DOHH2 (cell line): Measurements from ENCODE around the gene DUSP8.

Source experiments
- H3F3A ChIP-seq: fragments of 200-600 bp; sonication (generic), shearing (Covaris generic); 2 replicates; pipeline ENCODE4 v1.6.0; 2016; ENCODE audit warnings: antibody characterized with exemption, mild to moderate bottlenecking; ENCODE audit not compliant: control insufficient read depth, insufficient read depth
- H3K27ac ChIP-seq: fragments of 200-600 bp; sonication (generic); 2 replicates; pipeline ENCODE4 v1.5.1; 2014; ENCODE audit warnings: low read depth, mild to moderate bottlenecking, low read length, moderate library complexity
- H3K27me3 ChIP-seq: fragments of 200-600 bp; sonication (generic); 2 replicates; pipeline ENCODE4 v1.6.1; 2014; ENCODE audit warnings: mild to moderate bottlenecking, low read length, mixed read lengths; ENCODE audit not compliant: control insufficient read depth
- H3K36me3 ChIP-seq: fragments of 200-600 bp; sonication (generic); 2 replicates; pipeline ENCODE4 v1.6.1; 2014; ENCODE audit warnings: mild to moderate bottlenecking, low read length, moderate library complexity, mixed read lengths; ENCODE audit not compliant: control insufficient read depth
- H3K4me1 ChIP-seq: fragments of 200-600 bp; sonication (generic); 2 replicates; pipeline ENCODE4 v1.6.1; 2014; ENCODE audit warnings: mild to moderate bottlenecking, low read length, mixed read lengths; ENCODE audit not compliant: control insufficient read depth
- H3K4me2 ChIP-seq: fragments of 200-600 bp; sonication (generic); 2 replicates; pipeline ENCODE4 v1.6.0; 2014; ENCODE audit warnings: mild to moderate bottlenecking, low read length, moderate library complexity
- H3K4me3 ChIP-seq: fragments of 200-600 bp; sonication (generic); 2 replicates; pipeline ENCODE4 v1.5.1; 2014; ENCODE audit warnings: mild to moderate bottlenecking, low read length, mixed read lengths
- H3K79me2 ChIP-seq: fragments of 200-600 bp; sonication (generic); 2 replicates; pipeline ENCODE4 v1.6.1; 2014; ENCODE audit warnings: mild to moderate bottlenecking, low read length, mixed read lengths; ENCODE audit not compliant: control insufficient read depth
- H3K9me2 ChIP-seq: fragments of 200-600 bp; sonication (generic); replicated peaks from 2 replicates; pipeline ENCODE4 v1.6.1; 2014; ENCODE audit warnings: mild to moderate bottlenecking, low read length, mixed read lengths; ENCODE audit not compliant: control insufficient read depth
- H3K9me3 ChIP-seq: fragments of 200-600 bp; sonication (generic); 2 replicates; pipeline ENCODE4 v1.6.1; 2014; ENCODE audit warnings: antibody characterized with exemption, low read length, mixed read lengths; ENCODE audit not compliant: control insufficient read depth, insufficient read depth
- H4K20me1 ChIP-seq: fragments of 200-600 bp; sonication (generic); 2 replicates; pipeline ENCODE4 v1.6.0; 2014; ENCODE audit warnings: low read depth, mild to moderate bottlenecking, antibody characterized with exemption, low read length, moderate library complexity; ENCODE audit not compliant: control insufficient read depth, insufficient read depth
- CTCF ChIP-seq: fragments of 200-600 bp; sonication (generic); IDR thresholded peaks from one replicate; pipeline ENCODE4 v1.5.1; 2014; ENCODE audit warnings: antibody characterized with exemption, mild to moderate bottlenecking, low read depth, low read length; ENCODE audit not compliant: poor library complexity, severe bottlenecking
- EZH2phosphoT487 ChIP-seq: fragments of 200-600 bp; sonication (generic); IDR thresholded peaks from 2 replicates; pipeline ENCODE4 v1.6.1; 2017; ENCODE audit warnings: borderline replicate concordance, mild to moderate bottlenecking, antibody characterized with exemption, low read length, moderate library complexity, mixed read lengths

Gene DUSP8

GRCh38 chr11:1508986-1509385, 63.1 kb downstream of the DUSP8 start:
- Histone ChIP-seq H3K27ac (no peak overlapping the region), H3K79me2 (peaks cover 56% of the 10 kb centered on the region), H3K4me2 (no peak overlapping the region), H3F3A (peaks cover 6% of the 10 kb centered on the region; the same call in 1 of the 2 replicates), H3K36me3 (no peaks in the 10 kb centered on the region), H3K27me3 (no peaks in the 10 kb centered on the region), H3K9me3 (no peaks in the 10 kb centered on the region; the same call in 1 of the 2 replicates), H3K4me3 (no peak overlapping the region), H3K4me1 (peaks cover 8% of the 10 kb centered on the region; the same call in 1 of the 2 replicates), H3K9me2 (no peaks in the 10 kb centered on the region), H4K20me1 (peaks cover 7% of the 10 kb centered on the region)
- no peak for TF ChIP-seq EZH2phosphoT487
- TF ChIP-seq CTCF: no peak

GRCh38 chr11:1508491-1508891, 63.6 kb downstream of the DUSP8 start:
- no peaks in the 10 kb centered on the region for H3K36me3 ChIP-seq
- no peak overlapping the region for H3K4me2 ChIP-seq
- no peak overlapping the region for H3K27ac ChIP-seq
- H3K4me1 ChIP-seq: peaks cover 7% of the 10 kb centered on the region; the same call in 1 of the 2 replicates
- no peaks in the 10 kb centered on the region for H3K27me3 ChIP-seq
- peaks cover 6% of the 10 kb centered on the region; the same call in 1 of the 2 replicates for H3F3A ChIP-seq
- H3K9me3 ChIP-seq: no peaks in the 10 kb centered on the region; the same call in 1 of the 2 replicates
- H3K9me2 ChIP-seq: no peaks in the 10 kb centered on the region
- TF ChIP-seq CTCF (no peak), EZH2phosphoT487 (no peak)
- peaks cover 55% of the 10 kb centered on the region for H3K79me2 ChIP-seq
- peaks cover 7% of the 10 kb centered on the region for H4K20me1 ChIP-seq
- no peak overlapping the region for H3K4me3 ChIP-seq

GRCh38 chr11:1507381-1508140, 64.5 kb downstream of the DUSP8 start:
- peaks cover 6% of the 10 kb centered on the region; the same call in 1 of the 2 replicates for H3F3A ChIP-seq
- peaks cover 4% of the 10 kb centered on the region; the same call in 1 of the 2 replicates for H3K4me1 ChIP-seq
- no peaks in the 10 kb centered on the region for H3K9me2 ChIP-seq
- H3K27me3 ChIP-seq: no peaks in the 10 kb centered on the region
- H4K20me1 ChIP-seq: peaks cover 5% of the 10 kb centered on the region
- TF ChIP-seq EZH2phosphoT487 (no peak), CTCF (no peak)
- H3K4me3 ChIP-seq: no peak overlapping the region
- H3K79me2 ChIP-seq: peaks cover 63% of the 10 kb centered on the region
- peaks cover 3% of the 10 kb centered on the region; the same call in 1 of the 2 replicates for H3K9me3 ChIP-seq
- no peaks in the 10 kb centered on the region for H3K36me3 ChIP-seq
- no peak overlapping the region for H3K27ac ChIP-seq
- H3K4me2 ChIP-seq: no peak overlapping the region
